ENCODE results near the gene OR52M1.

The OR52M1 gene

DNA sequence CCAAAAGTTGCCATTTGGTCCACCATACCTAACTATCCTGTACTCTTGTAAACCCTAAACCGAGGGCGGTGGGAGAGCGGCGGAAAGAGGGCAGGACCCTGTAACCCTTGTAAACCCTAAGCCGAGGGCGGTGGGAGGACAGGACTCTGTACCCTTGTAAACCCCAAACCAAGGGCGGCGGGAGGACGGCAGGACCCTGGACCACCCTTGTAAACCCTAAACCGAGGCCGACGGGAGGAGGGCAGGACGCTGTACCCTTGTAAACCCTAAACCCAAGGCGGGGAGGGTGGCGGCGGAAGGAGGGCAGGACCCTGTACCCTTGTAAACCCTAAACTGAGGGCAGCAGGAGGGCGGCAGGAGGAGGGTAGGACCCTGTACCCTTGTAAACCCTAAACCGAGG is 24.1 kb downstream of the OR52M1 start:
- no peak for DNase-seq

DNA sequence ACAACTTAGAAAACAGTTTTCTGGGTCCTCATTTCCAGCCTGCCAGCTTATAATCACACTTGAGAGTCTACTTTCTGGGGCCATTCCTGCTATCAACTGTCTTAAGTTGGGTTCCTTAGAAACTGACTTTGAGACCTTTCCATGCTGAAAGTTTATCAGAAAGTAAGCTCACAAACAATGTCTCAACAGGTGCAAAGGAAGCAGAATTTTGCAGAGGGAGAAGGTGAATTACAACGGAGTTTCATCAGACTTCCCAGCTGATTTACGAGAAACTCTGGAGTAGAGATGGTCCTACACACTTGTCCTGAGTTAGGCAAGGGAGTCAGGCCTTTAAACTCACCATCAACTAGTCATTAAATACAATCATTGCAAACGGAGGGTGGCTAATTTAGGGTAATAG is 31.9 kb downstream of the OR52M1 start:
- DNase-seq: no peak

DNA sequence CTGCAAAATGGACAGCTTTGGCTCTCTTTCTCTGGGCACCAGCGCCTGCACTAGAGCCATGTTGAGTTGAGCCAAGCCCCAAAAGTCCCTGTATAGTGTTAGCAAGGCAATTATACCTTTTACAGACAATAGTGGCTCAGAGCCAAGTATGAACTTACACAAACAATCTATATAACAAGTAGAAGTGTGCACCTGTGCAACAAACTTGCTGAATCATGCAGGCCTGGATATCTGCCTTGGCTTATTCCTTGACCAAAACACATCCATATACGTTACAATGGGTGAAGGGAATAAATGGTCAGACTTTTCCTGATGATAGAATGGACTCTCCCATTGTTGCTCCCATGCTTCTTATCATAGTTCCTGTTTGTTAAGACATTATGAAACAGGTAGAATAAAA is 32.8 kb downstream of the OR52M1 start:
- DNase-seq: no peak

DNA sequence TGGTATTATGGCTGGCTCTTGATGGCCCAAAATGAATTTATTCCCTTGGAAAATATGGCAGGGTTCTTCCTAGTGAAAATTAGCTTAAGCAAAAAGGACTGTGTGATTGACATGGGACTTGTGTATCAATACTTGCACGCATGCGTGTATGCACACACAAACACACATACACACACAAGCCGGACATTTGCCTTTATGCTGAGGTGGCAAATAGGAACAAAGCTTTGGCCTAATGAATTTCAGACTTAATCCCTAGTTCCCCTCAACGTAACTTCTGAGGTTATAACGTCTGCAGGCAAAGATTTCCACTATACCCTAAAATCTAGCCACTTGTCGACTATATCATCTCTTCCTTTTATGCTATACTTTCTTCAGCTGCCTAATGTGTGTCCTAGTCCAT is 33.6 kb downstream of the OR52M1 start:
- DNase-seq: no peak

DNA sequence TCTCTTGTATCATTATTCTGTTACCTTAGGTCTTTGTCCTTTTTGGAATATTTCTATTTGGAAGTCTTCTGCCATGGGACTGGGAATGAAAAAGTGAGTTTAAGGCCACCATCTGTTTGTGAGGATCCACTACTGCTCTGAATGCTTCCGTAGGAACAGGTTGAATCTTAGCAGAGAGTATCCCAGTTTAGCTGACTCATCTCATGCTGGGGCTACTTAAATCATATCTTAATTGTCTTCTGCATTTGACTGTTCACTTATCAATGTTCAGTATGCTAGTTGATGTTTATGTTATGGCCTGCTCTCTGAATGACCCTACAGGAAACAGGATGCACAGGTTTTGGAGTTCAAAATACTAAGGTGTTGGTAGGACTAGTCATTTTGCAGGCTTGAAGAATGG is 35.1 kb downstream of the OR52M1 start:
- no peak for DNase-seq

DNA sequence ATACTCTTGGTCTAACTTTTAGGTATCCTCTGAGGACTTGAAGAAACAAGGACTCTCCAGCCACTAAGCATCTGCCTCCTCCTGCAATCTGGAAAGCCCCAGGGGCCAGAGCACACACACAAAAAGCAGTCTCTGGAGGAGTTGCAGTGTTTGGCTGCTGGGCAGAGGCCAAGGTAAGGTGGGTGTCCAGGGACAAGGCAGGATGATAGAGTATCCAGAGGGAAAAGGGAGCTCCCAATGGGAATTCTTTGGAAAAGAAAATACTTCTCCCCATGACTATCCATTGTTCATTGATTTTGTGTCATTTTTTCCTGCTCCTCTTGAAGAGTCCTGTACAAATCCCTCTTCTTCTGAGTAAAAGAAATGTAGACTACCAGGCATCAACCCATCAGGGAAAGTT is 36.5 kb downstream of the OR52M1 start, which contains the start of gene OR52I2:
Gene OR52I2 (plus strand): TSS at position 301 of the 400 bp plus-strand sequence.
- no peak for DNase-seq

DNA sequence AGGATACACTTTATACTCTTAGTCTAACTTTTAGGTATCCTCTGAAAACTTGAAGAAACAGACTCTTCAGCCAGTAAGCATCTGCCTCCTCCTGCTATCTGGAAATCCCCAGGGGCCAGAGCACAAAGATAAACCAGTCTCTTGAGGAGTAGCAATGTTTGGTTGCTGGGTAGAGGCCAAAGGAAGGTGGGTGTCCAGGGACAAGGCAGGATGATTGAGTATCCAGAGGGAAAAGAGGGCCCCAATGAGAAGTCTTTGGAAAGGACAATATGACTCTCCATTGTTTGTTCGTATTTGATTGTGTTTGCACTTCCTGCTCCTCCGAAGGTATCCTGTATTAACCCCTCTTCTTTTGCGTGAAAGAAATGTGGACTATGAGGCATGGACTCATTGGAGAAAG is 44.0 kb downstream of the OR52M1 start:
- no peak for DNase-seq

DNA sequence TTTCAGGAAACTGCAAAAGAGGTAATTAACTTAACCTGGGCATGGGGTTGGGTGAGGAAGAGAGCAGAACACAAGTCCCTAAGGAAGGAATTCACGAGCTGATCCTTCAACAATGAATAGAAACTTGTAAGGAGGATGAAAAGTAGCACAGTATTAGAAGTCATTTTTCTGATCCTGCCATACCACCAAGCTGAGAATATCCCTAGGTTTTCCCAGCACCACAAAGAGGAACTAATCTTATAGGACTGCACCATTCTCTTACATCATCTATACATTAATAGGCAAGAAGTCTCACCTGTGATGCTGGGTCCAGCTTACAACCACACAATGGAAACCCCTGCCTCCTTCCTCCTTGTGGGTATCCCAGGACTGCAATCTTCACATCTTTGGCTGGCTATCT is 48.7 kb downstream of the OR52M1 start, which contains the start of gene OR52I1:
Gene OR52I1 (plus strand): TSS at position 301 of the 400 bp plus-strand sequence. CDS start 0 bp downstream, at position 301.
- DNase-seq: no peak

Measured in activated CD4-positive, alpha-beta T cell treated with anti-CD3 and anti-CD28 coated beads, Interleukin-2, amount 50 U/mL, for 16 hours (primary cell).